ENCODE data around the gene ZFP37.
"Not testable (repeated sequence)": the region's sequence is repeated elsewhere in the genome, so short reads cannot be mapped to it uniquely, and the experiment has no call there.

Gene ZFP37

GRCh38 chr9:113056191-113057106, at the start of gene ZFP37:
ZFP37 (minus strand) TSS chr9:113056724; CDS start chr9:113056688, 36 bp downstream.
- Mint-ChIP-seq H3K4me3 (no peak within 1 kb of the TSS), H3K27me3 (ENCODE audit: low read depth) (peaks cover 11% of the 10 kb centered on the region), H3K36me3 (ENCODE audit: low read depth) (peaks cover 9% of the 10 kb centered on the region), H3K27ac (no peak within 1 kb of the TSS), H3K9me3 (peaks cover 17% of the 10 kb centered on the region), H3K4me1 (no peaks in the 10 kb centered on the region)
- TF ChIP-seq, protein P1, sequence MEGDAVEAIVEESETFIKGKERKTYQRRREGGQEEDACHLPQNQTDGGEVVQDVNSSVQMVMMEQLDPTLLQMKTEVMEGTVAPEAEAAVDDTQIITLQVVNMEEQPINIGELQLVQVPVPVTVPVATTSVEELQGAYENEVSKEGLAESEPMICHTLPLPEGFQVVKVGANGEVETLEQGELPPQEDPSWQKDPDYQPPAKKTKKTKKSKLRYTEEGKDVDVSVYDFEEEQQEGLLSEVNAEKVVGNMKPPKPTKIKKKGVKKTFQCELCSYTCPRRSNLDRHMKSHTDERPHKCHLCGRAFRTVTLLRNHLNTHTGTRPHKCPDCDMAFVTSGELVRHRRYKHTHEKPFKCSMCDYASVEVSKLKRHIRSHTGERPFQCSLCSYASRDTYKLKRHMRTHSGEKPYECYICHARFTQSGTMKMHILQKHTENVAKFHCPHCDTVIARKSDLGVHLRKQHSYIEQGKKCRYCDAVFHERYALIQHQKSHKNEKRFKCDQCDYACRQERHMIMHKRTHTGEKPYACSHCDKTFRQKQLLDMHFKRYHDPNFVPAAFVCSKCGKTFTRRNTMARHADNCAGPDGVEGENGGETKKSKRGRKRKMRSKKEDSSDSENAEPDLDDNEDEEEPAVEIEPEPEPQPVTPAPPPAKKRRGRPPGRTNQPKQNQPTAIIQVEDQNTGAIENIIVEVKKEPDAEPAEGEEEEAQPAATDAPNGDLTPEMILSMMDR (IDR thresholded peaks at IDR 0.05; ENCODE audit: unreplicated experiment in 3 of 3): no peak

DNA sequence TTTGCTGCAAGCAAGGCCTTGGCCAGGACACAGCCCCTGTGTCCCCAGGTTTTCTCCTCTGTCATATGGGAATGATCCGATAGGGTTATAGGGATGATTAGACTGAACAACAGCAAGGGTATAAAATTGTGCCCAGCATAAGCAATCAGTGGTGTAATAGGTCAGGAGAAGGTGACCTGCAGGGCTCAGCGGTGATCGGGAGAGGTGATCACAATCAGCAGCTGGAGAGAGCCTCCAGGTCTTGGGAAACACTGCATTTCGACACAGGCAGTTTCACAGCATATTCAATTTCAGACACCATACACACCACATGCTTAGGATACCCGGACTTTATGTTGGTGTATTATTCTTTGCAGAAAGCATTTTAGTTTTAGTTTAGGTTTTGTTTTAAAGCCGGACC, 48.8 kb upstream of the ZFP37 start:
- not testable (repeated sequence) for H3K4me1 Mint-ChIP-seq; H3K36me3 Mint-ChIP-seq (ENCODE audit: low read depth); H3K27ac Mint-ChIP-seq; H3K9me3 Mint-ChIP-seq; H3K4me3 Mint-ChIP-seq
- peaks cover 16% of the 10 kb centered on the region for H3K27me3 Mint-ChIP-seq (ENCODE audit: low read depth)

GRCh38 chr9:113095561-113095960, 39.0 kb upstream of the ZFP37 start:
- peaks cover 71% of the 10 kb centered on the region for H3K27me3 Mint-ChIP-seq (ENCODE audit: low read depth)
- no peak overlapping the region for H3K4me3 Mint-ChIP-seq
- no peak overlapping the region for H3K27ac Mint-ChIP-seq
- TF ChIP-seq, protein P1 (IDR thresholded peaks at IDR 0.05; ENCODE audit: unreplicated experiment in 3 of 3): no peak
- H3K4me1 Mint-ChIP-seq: no peaks in the 10 kb centered on the region
- no peaks in the 10 kb centered on the region for H3K36me3 Mint-ChIP-seq (ENCODE audit: low read depth)
- H3K9me3 Mint-ChIP-seq: peaks cover under 1% of the 10 kb centered on the region

DNA sequence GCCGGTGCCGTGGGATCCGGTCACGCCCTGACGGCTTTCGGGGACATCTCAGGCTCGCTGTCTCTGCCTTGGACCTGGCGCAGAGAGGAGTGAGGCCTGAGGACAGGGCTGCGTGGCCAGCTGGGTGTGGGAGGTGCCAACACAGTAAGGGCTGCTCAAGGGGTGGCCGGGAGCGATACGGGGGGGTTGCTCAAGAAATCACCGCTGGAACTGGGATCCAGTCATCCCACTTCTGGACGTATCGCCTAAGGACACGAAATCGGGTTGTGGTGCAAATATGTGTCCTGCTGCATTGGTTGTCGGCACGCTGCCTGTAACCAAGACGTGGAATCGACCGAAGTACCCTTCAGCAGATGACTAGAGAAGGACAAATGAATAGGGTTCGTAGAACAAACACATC, 33.4 kb upstream of the ZFP37 start:
- not testable (repeated sequence) for H3K4me3 Mint-ChIP-seq; H3K36me3 Mint-ChIP-seq (ENCODE audit: low read depth); H3K27ac Mint-ChIP-seq; H3K4me1 Mint-ChIP-seq; H3K9me3 Mint-ChIP-seq
- H3K27me3 Mint-ChIP-seq (ENCODE audit: low read depth): peaks cover 35% of the 10 kb centered on the region

DNA sequence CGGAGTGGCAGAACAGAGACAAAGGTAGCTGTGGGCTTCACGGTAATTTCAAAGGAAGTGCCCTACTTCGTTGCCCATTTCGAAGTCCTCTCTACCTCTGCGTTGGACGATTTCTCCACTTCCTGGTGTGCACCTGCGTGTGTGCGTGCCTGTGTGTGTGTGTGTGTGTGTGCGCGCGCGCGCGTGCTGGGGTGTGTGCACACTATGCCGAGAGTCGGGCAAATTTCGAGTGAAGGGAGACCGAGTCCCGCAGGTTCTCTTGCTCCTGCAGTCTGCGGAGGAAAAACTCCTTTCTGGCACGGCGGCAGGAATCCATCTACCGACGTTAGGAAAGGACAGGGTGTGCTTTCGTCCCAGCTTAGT, 32.6 kb upstream of the ZFP37 start:
- H3K9me3 Mint-ChIP-seq; H3K36me3 Mint-ChIP-seq (ENCODE audit: low read depth); H3K27ac Mint-ChIP-seq; H3K4me3 Mint-ChIP-seq; H3K4me1 Mint-ChIP-seq: not testable (repeated sequence)
- peaks cover 30% of the 10 kb centered on the region for H3K27me3 Mint-ChIP-seq (ENCODE audit: low read depth)

DNA sequence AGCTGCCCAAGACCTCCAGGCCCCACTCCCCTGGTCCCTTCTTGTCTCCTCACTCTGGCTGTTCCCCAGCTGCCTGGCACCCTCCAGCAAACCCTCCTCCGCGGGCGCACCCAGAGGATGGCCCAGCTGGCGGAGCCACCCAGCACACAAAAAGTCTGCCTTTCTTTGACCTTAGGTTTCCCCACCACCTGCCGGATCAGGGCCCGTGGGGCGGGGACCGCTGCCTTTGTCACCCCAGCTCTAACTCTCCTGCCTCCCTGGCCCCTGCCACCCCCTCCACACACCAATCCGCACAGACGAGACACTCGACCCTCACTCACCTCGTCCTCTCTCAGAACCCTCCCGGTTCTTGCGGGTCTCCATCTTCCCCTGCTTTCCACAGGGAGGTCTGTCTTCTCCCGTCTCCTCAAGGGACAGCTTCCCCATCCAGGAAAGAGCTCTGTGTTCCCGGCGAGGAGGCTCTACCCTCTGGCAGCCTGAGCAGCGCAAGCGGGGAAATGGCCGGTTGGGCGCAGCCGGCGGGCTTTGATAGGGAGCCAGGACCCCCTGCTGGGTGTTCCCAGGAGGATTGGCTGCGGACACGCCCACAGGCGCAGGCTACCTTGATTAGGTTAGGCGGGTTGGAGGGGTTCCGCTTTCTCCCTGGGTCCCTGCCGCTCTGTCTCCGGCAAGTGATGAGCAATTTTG, 32.1 kb upstream of the ZFP37 start:
- not testable (repeated sequence) for H3K9me3 Mint-ChIP-seq; H3K36me3 Mint-ChIP-seq (ENCODE audit: low read depth); H3K4me1 Mint-ChIP-seq; H3K27ac Mint-ChIP-seq; H3K4me3 Mint-ChIP-seq
- H3K27me3 Mint-ChIP-seq (ENCODE audit: low read depth): peaks cover 30% of the 10 kb centered on the region

GRCh38 chr9:113062932-113063310, 6.4 kb upstream of the ZFP37 start:
- H3K27ac Mint-ChIP-seq; H3K4me3 Mint-ChIP-seq; H3K36me3 Mint-ChIP-seq (ENCODE audit: low read depth); H3K4me1 Mint-ChIP-seq: not testable (repeated sequence)
- peaks cover 11% of the 10 kb centered on the region for H3K27me3 Mint-ChIP-seq (ENCODE audit: low read depth)
- H3K9me3 Mint-ChIP-seq: peaks cover 15% of the 10 kb centered on the region

DNA sequence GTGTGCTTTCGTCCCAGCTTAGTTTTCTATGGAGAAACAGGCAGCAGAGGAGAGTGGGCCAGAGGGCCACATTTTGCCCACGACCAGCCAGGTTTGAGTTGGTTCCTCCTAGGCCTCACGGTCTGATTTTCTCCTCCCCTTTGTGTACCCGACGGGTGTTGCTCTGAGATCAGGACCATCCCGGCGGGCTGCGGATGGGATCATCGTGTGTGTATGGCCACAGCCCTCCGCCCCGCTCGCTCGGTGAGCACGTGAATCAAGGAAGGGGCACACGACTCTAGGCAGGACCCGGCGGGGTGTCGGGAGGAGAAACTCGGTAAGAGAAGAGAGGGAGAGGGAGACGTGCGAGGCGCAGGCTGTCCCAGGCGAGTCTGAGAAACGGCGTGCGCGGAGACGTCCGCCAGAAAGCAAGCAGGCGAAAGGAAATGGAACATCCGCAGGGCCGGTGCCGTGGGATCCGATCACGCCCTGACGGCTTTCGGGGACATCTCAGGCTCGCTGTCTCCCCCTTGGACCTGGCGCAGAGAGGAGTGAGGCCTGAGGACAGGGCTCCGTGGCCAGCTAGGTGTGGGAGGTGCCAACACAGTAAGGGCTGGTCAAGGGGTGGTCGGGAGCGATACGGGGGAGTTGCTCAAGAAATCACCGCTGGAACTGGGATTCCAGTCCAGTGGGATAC, 5.9 kb upstream of the ZFP37 start:
- H3K27me3 Mint-ChIP-seq (ENCODE audit: low read depth): peaks cover 11% of the 10 kb centered on the region
- H3K9me3 Mint-ChIP-seq: peaks cover 17% of the 10 kb centered on the region
- H3K36me3 Mint-ChIP-seq (ENCODE audit: low read depth); H3K27ac Mint-ChIP-seq; H3K4me1 Mint-ChIP-seq; H3K4me3 Mint-ChIP-seq: not testable (repeated sequence)

GRCh38 chr9:113061072-113061850, 4.7 kb upstream of the ZFP37 start:
- not testable (repeated sequence) for H3K4me1 Mint-ChIP-seq; H3K4me3 Mint-ChIP-seq; H3K27ac Mint-ChIP-seq; H3K36me3 Mint-ChIP-seq (ENCODE audit: low read depth)
- H3K27me3 Mint-ChIP-seq (ENCODE audit: low read depth): peaks cover 11% of the 10 kb centered on the region
- H3K9me3 Mint-ChIP-seq: peaks cover 17% of the 10 kb centered on the region

GRCh38 chr9:113059581-113060284, 3.2 kb upstream of the ZFP37 start:
- not testable (repeated sequence) for H3K27ac Mint-ChIP-seq; H3K36me3 Mint-ChIP-seq (ENCODE audit: low read depth); H3K4me1 Mint-ChIP-seq; H3K4me3 Mint-ChIP-seq
- Mint-ChIP-seq H3K27me3 (ENCODE audit: low read depth) (peaks cover 11% of the 10 kb centered on the region), H3K9me3 (peaks cover 17% of the 10 kb centered on the region)

Measured in nephron (organoid).